ENCODE measurements around the gene CASP10. TPM values are rescaled to one million over a fixed set of nuclear protein-coding genes. Genes with fewer than 3 reads are reported as not detected.

Gene CASP10
- total and polyA plus RNA-seq, 9 of the 15 experiments (the other 6 are each of a cell fraction or from before 2014, with no cell fraction given): 7.1 to 20.4 (median 10.8) TPM

DNA sequence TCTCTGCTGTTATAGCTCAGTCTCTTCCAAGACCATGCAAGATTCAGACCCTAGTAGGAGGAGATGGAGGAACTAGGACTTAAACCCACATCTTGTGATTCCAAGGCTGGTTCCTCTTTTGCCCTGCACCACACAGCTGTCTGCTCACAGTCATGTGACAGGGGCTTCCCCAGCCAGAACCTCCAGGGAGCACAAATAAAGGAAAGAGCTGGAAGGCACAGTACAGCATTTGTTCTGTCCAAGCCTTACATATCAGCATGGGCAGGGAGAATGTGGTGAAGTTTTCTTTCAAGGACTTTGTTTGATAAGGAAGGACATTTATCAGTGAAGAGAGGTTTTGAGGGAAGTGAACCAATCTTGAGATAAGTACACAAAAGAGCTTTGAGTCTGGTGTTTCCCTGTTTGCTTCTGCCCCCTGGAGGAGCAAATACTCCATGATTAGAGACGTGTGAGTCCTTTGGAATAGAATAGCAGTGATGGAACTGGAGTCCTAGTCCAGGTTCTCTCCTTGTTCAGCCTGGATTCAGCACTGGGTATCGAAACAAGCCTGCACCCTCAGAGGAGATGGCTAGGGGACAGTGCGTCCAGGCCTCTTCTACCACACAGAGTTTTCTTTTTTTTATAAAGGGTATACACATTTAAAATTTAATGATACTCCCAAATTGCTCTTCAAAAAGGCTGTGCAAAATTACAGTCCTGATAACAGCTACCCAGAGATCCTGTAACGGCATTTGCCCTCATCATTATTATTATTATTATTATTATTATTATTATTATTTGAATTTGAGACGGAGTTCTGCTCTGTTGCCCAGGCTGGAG lies 24.6 kb upstream of the CASP10 start (continued):
- TF ChIP-seq ZNF277 (CRISPR knock-in tag; IDR thresholded peaks at IDR 0.05; ENCODE audit: borderline replicate concordance) (no peak), NONO (IDR thresholded peaks at IDR 0.05; ENCODE audit: low read depth in 2 of 2, low read length in 1 of 2) (no peak), ZNF695 (CRISPR knock-in tag; IDR thresholded peaks at IDR 0.05) (no peak), MCM5 (IDR thresholded peaks at IDR 0.05; ENCODE audit: low read depth) (no peak), ZNF77 (CRISPR knock-in tag; IDR thresholded peaks at IDR 0.05) (no peak), SMARCA5 (IDR thresholded peaks at IDR 0.05) (no peak), HNRNPLL (IDR thresholded peaks at IDR 0.05; ENCODE audit: low read depth, low read length, poor library complexity, severe bottlenecking) (no peak), ELK1 (CRISPR knock-in tag; IDR thresholded peaks at IDR 0.05) (no peak), NFXL1 (CRISPR knock-in tag; IDR thresholded peaks at IDR 0.05) (no peak), ARHGAP35 (IDR thresholded peaks at IDR 0.05; ENCODE audit: partially characterized antibody) (no peak), ZNF146 (CRISPR knock-in tag; IDR thresholded peaks at IDR 0.05; ENCODE audit: unreplicated experiment) (no peak), PTRF (tag; IDR thresholded peaks at IDR 0.05) (no peak), POLR2AphosphoS5 (IDR thresholded peaks at IDR 0.05; ENCODE audit: control insufficient read depth, insufficient read depth, low read depth, low read length) (0 out of 2 replicates have a peak, but pooled peaks have one; percentile 22), GTF3C2 (IDR thresholded peaks at IDR 0.05; ENCODE audit: borderline replicate concordance, extremely low read depth, insufficient read length) (no peak), NCOA1 (IDR thresholded peaks at IDR 0.05; ENCODE audit: low read depth) (no peak), FUS (optimal IDR thresholded peaks at IDR 0.05; ENCODE audit: low read depth, low read length) (no peak), MNT (conservative IDR thresholded peaks at IDR 0.05) (peak; percentile 34 to 67; a peak in 3 of 4 replicates), ETV5 (CRISPR knock-in tag; IDR thresholded peaks at IDR 0.05; ENCODE audit: low read depth) (no peak)
- TF ChIP-seq, protein P1, sequence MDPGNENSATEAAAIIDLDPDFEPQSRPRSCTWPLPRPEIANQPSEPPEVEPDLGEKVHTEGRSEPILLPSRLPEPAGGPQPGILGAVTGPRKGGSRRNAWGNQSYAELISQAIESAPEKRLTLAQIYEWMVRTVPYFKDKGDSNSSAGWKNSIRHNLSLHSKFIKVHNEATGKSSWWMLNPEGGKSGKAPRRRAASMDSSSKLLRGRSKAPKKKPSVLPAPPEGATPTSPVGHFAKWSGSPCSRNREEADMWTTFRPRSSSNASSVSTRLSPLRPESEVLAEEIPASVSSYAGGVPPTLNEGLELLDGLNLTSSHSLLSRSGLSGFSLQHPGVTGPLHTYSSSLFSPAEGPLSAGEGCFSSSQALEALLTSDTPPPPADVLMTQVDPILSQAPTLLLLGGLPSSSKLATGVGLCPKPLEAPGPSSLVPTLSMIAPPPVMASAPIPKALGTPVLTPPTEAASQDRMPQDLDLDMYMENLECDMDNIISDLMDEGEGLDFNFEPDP (CRISPR knock-in tag; IDR thresholded peaks at IDR 0.05): no peak

Measured in K562 (cell line).